ENCODE measurements around the gene TBC1D30.

Gene TBC1D30

DNA sequence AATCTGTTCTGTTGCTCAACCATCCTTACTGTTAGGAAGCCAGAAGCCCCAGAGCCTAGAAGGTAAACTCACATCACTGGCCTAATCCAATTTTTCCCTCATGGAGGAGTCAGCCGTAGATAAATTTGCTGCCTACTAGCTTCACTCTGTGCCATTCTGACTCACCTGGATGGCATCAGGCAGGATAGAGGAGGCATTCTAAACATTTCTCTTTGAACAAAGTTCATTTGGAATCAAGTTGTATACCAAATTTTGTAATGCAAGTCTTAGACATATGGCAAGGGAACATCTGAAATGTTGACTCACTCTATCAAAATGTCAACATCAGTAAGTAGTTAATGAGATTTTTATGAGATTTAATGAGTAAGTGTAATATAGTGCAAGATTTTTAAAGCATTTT, 13.6 kb upstream of the TBC1D30 start:
- no peak for TF ChIP-seq EZH2phosphoT487 (conservative IDR thresholded peaks at IDR 0.05; ENCODE audit: low read length)
- TF ChIP-seq, protein P1, sequence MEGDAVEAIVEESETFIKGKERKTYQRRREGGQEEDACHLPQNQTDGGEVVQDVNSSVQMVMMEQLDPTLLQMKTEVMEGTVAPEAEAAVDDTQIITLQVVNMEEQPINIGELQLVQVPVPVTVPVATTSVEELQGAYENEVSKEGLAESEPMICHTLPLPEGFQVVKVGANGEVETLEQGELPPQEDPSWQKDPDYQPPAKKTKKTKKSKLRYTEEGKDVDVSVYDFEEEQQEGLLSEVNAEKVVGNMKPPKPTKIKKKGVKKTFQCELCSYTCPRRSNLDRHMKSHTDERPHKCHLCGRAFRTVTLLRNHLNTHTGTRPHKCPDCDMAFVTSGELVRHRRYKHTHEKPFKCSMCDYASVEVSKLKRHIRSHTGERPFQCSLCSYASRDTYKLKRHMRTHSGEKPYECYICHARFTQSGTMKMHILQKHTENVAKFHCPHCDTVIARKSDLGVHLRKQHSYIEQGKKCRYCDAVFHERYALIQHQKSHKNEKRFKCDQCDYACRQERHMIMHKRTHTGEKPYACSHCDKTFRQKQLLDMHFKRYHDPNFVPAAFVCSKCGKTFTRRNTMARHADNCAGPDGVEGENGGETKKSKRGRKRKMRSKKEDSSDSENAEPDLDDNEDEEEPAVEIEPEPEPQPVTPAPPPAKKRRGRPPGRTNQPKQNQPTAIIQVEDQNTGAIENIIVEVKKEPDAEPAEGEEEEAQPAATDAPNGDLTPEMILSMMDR (IDR thresholded peaks at IDR 0.05; ENCODE audit: insufficient read depth, low read length, poor library complexity, severe bottlenecking) = no peak
- H2AFZ ChIP-seq (ENCODE audit: low read depth, low read length, severe bottlenecking) = no peak overlapping the region
- no peaks in the 10 kb centered on the region for H3K27me3 ChIP-seq (ENCODE audit: low read length)
- H3K9me3 ChIP-seq (ENCODE audit: insufficient read depth, low read length) = no peaks in the 10 kb centered on the region
- no peaks in the 10 kb centered on the region for H3K36me3 ChIP-seq (ENCODE audit: low read length)
- H3K9ac ChIP-seq (ENCODE audit: low read length) = no peak overlapping the region
- H3K27ac ChIP-seq (ENCODE audit: low read depth, low read length) = no peak overlapping the region
- no peaks in the 10 kb centered on the region for H3F3A ChIP-seq (ENCODE audit: insufficient read depth)
- no peak overlapping the region for H3K4me2 ChIP-seq (ENCODE audit: low read depth, low read length, poor library complexity, severe bottlenecking)
- no peaks in the 10 kb centered on the region for H3K9me2 ChIP-seq (replicated peaks; ENCODE audit: insufficient read depth, low read length)
- H3K79me2 ChIP-seq (ENCODE audit: insufficient read depth, low read length) = no peaks in the 10 kb centered on the region
- no peaks in the 10 kb centered on the region for H4K20me1 ChIP-seq (ENCODE audit: low read depth, low read length)
- no peak overlapping the region for H3K4me3 ChIP-seq (ENCODE audit: insufficient read depth, low read length, poor library complexity, severe bottlenecking)

DNA sequence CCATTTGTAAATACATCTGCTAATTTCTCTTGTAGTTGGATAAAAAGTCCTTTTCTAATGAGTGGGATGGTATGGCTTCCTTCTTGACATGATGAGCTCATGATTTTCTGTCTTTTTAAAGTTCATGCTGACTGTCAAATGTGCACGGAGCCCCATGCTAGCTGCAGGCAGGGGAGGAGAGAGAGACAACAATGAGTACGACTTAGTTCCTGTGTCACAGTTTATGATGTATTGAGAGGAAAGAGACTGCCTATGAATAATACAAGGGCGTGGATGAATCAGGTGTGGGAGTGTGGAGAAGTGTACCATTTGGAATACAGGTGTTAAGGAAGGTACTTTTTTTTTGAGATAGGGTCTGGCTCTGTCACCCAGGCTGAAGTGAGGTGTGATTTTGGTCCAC, 10.7 kb upstream of the TBC1D30 start:
- H3K4me2 ChIP-seq (ENCODE audit: low read depth, low read length, poor library complexity, severe bottlenecking) = no peak overlapping the region
- H3K9me2 ChIP-seq (replicated peaks; ENCODE audit: insufficient read depth, low read length) = no peaks in the 10 kb centered on the region
- no peaks in the 10 kb centered on the region for H3K27me3 ChIP-seq (ENCODE audit: low read length)
- H3K9me3 ChIP-seq (ENCODE audit: insufficient read depth, low read length) = no peaks in the 10 kb centered on the region
- H2AFZ ChIP-seq (ENCODE audit: low read depth, low read length, severe bottlenecking) = no peak overlapping the region
- H4K20me1 ChIP-seq (ENCODE audit: low read depth, low read length) = no peaks in the 10 kb centered on the region
- no peak overlapping the region for H3K4me3 ChIP-seq (ENCODE audit: insufficient read depth, low read length, poor library complexity, severe bottlenecking)
- H3K36me3 ChIP-seq (ENCODE audit: low read length) = no peaks in the 10 kb centered on the region
- no peaks in the 10 kb centered on the region for H3K79me2 ChIP-seq (ENCODE audit: insufficient read depth, low read length)
- H3K27ac ChIP-seq (ENCODE audit: low read depth, low read length) = no peak overlapping the region
- no peak overlapping the region for H3K9ac ChIP-seq (ENCODE audit: low read length)
- TF ChIP-seq EZH2phosphoT487 (conservative IDR thresholded peaks at IDR 0.05; ENCODE audit: low read length) = no peak
- TF ChIP-seq, protein P1 (IDR thresholded peaks at IDR 0.05; ENCODE audit: insufficient read depth, low read length, poor library complexity, severe bottlenecking) = no peak
- H3F3A ChIP-seq (ENCODE audit: insufficient read depth) = no peaks in the 10 kb centered on the region

DNA sequence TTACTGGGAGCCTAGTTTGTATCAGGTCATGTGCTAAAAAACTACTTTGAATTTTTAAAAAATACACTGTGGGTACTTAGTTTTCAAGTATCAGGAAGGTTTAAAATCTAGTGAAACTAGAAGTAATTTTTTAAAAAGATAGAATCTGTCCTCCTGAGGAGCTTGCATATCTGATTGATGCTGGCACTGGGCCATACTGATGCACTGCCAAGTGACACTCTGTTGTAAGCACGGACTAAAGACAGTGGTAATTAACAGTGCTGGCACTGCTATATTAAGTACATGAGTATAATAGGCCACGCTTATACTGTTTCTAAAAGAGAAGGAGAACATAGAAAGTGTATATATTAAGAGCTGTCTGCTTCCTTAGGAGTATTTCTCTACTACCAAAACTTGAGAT, 10.0 kb upstream of the TBC1D30 start:
- Histone ChIP-seq H4K20me1 (ENCODE audit: low read depth, low read length) (no peaks in the 10 kb centered on the region), H3K79me2 (ENCODE audit: insufficient read depth, low read length) (no peaks in the 10 kb centered on the region), H3K9ac (ENCODE audit: low read length) (no peak overlapping the region), H2AFZ (ENCODE audit: low read depth, low read length, severe bottlenecking) (no peak overlapping the region), H3K9me2 (replicated peaks; ENCODE audit: insufficient read depth, low read length) (no peaks in the 10 kb centered on the region), H3K9me3 (ENCODE audit: insufficient read depth, low read length) (no peaks in the 10 kb centered on the region), H3K36me3 (ENCODE audit: low read length) (no peaks in the 10 kb centered on the region), H3K4me3 (ENCODE audit: insufficient read depth, low read length, poor library complexity, severe bottlenecking) (no peak overlapping the region), H3F3A (ENCODE audit: insufficient read depth) (no peaks in the 10 kb centered on the region), H3K27ac (ENCODE audit: low read depth, low read length) (no peak overlapping the region), H3K27me3 (ENCODE audit: low read length) (no peaks in the 10 kb centered on the region), H3K4me2 (ENCODE audit: low read depth, low read length, poor library complexity, severe bottlenecking) (no peak overlapping the region)
- TF ChIP-seq, protein P1 (IDR thresholded peaks at IDR 0.05; ENCODE audit: insufficient read depth, low read length, poor library complexity, severe bottlenecking) = no peak
- TF ChIP-seq EZH2phosphoT487 (conservative IDR thresholded peaks at IDR 0.05; ENCODE audit: low read length) = no peak

All from SU-DHL-6 (cell line).